HG03025 (cell line): ENCODE measurements around the gene DEFB114.
"Not testable (repeated sequence)": the region's sequence is repeated elsewhere in the genome, so short reads cannot be mapped to it uniquely, and the experiment has no call there.

Experiments
- ATAC-seq: cut with Tn5 transposase; IDR thresholded peaks from one replicate; pipeline ENCODE4 v1.9.1; 2021; ENCODE audit warnings: mild to moderate bottlenecking, moderate library complexity; ENCODE audit not compliant: unreplicated experiment, low FRiP score

Gene DEFB114

DNA sequence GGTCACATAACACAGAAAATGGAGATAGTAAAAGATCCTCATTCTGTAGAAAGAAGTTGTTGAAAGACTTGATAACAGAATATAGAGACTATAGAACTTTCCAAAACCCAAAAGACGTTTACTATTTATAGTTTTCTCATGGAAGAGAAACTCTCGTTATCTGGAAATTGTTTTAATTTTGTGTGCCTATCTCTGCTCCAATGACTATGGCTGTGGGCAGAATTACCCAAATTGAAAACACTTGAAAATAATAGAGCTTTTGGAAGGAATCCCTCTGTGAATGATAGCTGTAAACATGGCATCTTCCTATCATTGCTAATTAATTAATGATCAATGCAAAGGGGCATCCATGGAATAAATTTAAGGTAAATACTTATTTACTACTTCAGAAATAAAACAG is at the start of gene DEFB114:
TSS of gene DEFB114 (minus strand) at position 101 of the 400 bp plus-strand sequence. CDS start at position 42, 59 bp downstream.
- ATAC-seq: no peak

GRCh38 chr6:50007819-50008218 is 43.9 kb upstream of the DEFB114 start:
- no peak for ATAC-seq

DNA sequence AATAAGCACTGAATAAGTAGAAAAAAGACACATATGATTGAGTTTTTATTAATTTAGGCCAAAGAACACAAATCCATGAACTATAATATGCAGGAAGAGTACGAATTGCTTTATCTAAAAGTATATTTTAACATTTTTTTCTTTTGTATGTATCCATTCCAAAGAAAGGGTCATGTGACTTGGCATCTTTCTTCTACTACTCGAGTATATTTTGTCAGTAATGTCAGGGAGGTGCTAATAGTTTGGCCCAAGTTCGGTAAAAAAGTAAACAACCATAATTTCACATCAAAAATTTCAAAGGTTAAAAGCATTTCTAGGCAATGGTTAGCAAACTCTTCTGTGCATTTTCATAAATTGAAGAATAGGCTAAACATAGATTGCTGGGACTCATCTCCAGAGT is 39.2 kb upstream of the DEFB114 start:
- no peak for ATAC-seq

DNA sequence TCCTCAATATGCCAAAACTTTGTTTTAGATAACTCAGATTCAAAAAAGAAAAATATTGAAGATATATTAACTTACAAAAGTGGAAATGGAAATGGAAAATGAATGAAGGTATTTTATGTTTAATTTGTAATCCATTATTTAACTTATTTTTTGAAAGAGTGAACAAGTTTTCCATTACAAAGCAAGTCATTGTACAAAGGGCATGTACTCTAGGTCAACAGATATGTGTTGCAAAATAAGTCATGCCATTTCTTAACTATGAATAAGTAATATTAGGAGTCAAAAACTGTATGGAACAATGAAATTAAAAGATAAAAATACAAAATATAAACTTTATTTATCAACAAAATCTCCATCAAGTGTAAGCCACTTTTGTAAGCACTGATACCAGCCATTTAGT is 31.3 kb upstream of the DEFB114 start:
- ATAC-seq: no peak

DNA sequence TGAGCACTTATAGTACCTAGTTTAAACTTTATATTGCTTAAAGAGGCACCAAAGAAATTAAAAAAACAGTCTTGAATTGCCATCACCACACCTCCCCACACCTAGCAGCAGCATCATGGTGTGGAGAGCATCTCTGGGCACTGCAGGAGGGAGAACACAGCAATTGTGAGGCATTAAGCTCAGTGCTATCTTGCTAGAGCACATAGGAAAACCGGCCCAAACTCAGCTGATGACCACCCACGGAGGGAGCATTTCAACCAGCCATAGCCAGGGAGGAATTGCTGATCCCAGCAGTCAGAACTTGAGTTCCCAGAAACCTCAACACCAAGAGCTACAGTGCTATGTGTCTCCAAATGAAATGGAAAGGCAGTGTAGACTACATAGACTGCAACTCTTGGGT is 24.9 kb upstream of the DEFB114 start:
- ATAC-seq: no peak

- ATAC-seq: no peak
Observed at GRCh38 chr6:49987749-49988148, 23.8 kb upstream of the DEFB114 start.

DNA sequence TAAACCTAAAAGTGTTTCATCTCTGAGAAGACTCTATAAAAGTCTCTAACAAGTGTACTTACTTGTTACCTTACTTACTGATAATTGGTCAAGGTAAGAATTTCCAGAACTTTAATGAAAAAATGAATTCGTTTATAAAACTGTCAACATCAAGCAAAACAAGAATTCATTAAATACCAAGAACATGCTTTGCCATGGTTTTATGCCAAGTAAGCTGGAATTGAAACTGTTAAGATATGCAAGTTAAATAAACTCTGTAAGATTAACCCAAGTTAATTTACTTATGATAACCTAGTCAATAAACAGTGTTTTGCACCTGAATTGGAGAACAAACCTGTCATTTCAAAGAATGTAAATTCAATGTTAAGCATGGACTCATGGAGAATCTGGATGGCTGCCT is 22.6 kb upstream of the DEFB114 start:
- ATAC-seq: no peak

- ATAC-seq: no peak
Observed at GRCh38 chr6:49982046-49982445, 18.1 kb upstream of the DEFB114 start.

- no peak for ATAC-seq
Observed at GRCh38 chr6:49980898-49981297, 16.9 kb upstream of the DEFB114 start.

GRCh38 chr6:49979584-49979983 is 15.6 kb upstream of the DEFB114 start:
- peak; percentile 29 for ATAC-seq

DNA sequence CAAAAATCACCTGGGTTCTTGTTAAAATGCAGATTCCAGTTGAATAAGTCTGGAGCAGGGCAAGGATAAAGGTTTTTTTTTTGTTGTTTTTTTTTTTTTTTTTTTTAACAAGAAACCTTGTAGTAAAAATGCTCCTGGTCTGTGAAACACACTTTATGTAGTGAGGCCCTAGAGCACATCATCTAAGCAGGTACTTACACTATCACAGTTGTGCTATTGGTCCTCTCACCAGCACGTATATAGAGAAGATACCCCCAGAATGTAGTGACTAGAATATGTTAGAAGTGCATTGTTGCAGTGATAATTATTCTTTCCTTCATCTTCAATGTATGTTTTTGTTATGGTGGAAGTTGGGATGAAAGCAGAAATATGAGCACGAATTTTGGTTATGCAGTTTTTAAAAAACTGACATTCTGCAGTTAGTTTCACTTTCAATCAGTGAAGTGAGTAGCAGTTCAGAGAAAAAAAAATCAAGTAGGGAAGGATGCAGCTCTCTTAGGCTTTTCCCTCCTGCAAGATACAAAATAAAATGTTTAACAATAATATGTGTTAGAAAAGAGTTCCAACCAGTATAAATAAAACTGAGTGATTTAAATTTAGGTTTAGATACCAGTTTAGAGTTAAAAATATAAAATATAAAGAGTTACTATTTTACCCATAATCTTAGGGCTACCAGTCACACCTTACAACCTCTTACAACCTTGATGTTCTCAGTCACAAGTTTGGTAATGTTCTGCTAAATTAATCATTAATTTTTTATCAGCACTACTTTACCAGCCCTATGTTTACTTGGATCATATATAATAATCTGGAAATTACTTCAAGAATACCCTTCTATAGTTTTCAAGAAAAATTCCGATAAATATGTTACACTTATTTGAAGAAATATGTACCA is 14.6 kb upstream of the DEFB114 start:
- ATAC-seq: peak; percentile 60

- no peak for ATAC-seq
Observed at GRCh38 chr6:49969605-49970004, 5.6 kb upstream of the DEFB114 start, which contains the start of gene DEFB113. TSS of gene DEFB113 (minus strand) at chr6:49969625. CDS start at chr6:49969625, 0 bp downstream.

DNA sequence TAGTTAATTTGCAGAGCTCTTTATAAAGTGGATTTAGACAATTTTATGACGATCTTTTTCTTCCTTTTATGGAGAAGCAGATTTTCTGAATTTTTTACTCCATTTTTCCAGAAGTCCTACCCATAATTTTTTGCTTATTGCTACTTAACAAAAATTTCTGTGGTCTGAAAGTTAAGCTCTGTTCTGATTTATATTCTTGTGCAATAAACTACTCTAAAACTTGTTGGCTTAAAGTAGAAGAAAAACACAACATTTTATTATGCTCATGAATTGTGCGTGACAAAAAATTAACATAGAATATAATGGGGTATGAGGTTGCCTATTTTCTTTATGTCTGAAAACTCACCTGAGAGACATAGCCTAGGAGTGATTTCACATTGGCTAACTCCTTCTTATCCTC is 2.9 kb upstream of the DEFB114 start:
- ATAC-seq: no peak

GRCh38 chr6:49966334-49966733 is 2.4 kb upstream of the DEFB114 start:
- ATAC-seq: no peak

- no peak for ATAC-seq
Observed at GRCh38 chr6:49958180-49958579, 5.8 kb downstream of the DEFB114 start.

- ATAC-seq: no peak
Observed at GRCh38 chr6:49955847-49956246, 8.1 kb downstream of the DEFB114 start.

- no peak for ATAC-seq
Observed at GRCh38 chr6:49951926-49952325, 12.0 kb downstream of the DEFB114 start.

DNA sequence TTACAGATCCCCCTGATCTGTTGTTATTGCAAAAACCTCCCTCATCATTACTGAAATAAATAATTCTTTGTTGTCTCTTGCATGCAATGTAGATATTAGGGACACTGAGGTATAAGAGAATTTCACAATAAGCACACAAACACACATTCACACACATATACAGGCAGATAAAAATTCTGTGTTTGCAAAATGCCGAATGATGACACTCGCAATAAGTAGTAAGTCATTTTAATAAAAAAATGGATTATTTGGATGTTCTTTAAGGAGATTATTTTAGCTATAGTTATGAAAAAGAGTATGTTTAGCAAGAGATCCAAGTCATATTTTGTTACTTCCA is 13.6 kb downstream of the DEFB114 start:
- no peak for ATAC-seq

DNA sequence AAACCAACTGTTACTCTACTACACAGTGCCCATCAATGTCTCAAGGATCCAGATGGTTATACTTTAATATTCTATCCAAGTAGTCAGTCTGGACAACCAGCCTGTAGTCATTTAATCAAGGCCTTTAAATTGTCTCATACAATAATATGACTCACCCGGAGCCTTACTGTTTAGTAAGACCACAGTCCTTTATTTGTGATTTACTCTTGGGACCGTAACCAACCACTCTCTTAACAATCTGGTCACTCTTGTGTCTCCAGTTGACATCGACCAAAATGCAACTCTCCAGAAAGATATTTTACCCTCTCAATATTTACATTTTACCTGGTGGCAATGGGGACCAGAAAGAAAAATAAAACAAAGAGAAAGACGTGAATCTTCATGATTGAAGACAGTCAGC is 14.9 kb downstream of the DEFB114 start:
- ATAC-seq: no peak

DNA sequence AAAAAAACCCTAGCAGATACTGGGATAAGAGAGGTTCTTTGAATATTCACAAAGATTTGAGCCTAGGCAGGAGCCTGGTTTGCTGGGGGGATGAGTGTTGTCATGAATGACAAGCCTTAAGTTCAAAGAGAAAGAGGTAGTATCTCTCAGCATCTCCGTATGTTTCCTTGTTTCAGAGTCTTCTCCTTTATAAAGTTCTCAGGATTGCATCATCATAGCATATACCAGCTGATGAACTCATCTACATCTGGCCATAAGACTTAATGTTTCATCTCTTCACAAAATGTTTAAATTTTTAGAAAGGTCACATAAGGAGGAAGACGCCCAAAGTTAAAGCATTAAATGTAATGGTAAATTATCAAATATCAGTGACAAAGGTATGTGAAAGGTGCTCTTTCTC is 17.1 kb downstream of the DEFB114 start:
- ATAC-seq: no peak

GRCh38 chr6:49944068-49944467 is 19.9 kb downstream of the DEFB114 start:
- not testable (repeated sequence) for ATAC-seq

GRCh38 chr6:49939993-49940498 is 23.9 kb downstream of the DEFB114 start:
- ATAC-seq: no peak
